HG02763 (cell line): ENCODE data around the gene ASF1A.
"Not testable (repeated sequence)": the region's sequence is repeated elsewhere in the genome, so short reads cannot be mapped to it uniquely, and the experiment has no call there.

Source experiments
- ATAC-seq: cut with Tn5 transposase; IDR thresholded peaks from one replicate; pipeline ENCODE4 v1.9.1; 2021; ENCODE audit warnings: mild to moderate bottlenecking, moderate library complexity; ENCODE audit not compliant: unreplicated experiment

The ASF1A gene

DNA sequence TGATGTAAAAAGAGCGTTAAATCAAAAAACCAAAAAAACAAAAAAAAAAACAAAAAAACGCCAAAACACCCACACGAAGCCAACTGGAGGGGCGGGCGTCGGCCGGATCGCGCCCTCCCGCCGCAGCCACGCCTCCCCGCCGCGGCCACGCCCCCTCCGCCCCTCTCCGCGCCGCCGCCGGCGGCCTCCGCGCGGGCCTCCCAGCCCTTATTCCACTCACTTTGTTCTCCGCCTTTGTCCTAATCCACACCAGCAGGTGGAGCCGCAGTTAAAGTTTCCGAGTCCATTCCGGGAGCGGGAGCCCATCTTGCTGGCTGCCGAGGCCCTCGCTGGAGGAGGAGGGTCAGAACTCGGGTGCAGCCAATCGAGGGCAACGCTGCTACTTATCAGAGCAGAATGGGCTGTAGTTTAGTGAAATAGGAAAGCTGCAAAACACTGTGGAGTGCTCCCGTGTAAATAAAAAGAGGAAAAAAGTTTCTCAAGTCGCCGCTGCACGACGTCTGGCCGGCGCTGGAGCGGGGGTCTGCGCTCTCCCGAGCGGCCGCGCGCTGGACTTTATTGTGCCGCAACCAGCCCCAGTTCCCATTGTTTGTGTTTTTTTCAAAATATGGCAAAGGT is at the start of gene ASF1A:
TSS of gene ASF1A (plus strand) at position 346 of the 618 bp plus-strand sequence. CDS start at position 608, 262 bp downstream.
- peak; percentile 72 for ATAC-seq

DNA sequence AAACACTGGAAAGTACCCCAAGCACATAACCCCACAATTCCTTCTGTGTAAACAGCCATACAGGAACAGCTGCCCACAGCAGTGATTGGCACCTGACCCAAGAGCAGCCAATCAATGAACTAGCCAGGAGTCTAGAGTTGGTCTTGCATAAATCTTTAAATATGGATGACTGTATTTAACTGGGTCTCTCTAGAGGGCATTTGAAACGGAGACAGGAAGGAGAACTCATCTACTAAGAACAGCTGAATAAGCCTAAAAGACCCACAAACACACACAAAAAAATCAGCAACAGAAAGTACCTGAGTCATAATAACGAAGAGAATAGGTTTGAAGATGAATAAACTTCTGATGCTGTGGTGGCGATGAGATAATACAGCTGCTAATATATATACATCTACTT is 49.0 kb upstream of the ASF1A start:
- peak; percentile 37 for ATAC-seq

GRCh38 chr6:118853408-118853807 is 40.5 kb upstream of the ASF1A start:
- no peak for ATAC-seq

DNA sequence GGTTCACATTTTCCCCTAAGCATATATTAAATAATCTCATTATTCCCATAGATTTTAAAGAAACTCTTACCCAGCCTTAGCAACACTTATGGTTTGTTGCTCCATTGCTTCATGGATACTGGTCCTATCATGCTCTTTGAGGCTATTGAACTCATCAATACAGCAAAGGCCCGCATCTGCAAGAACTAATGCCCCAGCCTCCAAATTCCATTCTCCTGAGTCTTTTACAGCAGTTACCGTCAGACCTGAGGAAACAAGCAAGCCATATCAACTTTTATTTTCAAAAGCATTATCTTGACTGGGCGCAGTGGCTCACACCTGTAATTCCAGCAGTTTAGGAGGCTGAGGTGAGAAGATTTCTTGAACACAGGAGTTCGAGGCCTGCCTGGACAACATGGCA is 37.7 kb upstream of the ASF1A start:
- no peak for ATAC-seq

- ATAC-seq = no peak
Observed at GRCh38 chr6:118859517-118860064, 34.4 kb upstream of the ASF1A start.

DNA sequence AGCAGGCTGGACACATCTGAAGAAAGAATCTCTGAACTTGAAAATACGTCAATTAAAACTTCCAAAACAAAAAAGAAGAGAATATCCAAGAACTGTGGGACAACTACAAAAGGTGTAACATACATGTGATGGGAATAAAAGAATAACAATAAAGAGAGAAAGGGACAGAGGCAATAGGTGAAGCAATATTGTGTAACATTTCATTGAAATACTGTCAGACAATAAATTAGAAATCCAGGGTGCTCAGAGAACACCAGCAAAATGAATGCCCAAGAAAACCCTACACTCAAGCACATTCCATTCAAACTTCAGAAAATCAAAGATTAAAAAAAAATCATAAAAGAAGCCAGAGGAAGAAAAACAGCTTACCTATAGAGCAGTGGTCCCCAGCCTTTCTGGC is 33.6 kb upstream of the ASF1A start:
- no peak for ATAC-seq

DNA sequence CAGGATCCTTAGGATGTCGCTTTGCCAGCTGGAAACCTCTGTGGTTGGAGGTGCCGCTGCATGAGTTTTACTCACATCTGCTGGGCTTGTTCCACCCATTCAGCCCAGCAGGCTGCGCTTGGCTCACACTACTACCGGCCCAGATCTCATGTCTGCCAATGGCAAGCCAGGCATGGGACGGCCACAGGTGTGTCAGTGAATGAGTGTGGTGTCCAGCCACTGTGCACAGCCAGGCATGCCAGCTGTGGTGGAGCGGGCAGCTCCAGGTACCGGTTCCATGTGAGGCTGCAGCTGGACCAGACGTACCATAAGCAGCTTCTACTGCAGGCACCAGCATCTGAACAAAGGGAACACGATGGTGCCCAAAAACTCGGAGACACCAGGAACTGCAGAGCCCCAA is 33.1 kb upstream of the ASF1A start:
- no peak for ATAC-seq

DNA sequence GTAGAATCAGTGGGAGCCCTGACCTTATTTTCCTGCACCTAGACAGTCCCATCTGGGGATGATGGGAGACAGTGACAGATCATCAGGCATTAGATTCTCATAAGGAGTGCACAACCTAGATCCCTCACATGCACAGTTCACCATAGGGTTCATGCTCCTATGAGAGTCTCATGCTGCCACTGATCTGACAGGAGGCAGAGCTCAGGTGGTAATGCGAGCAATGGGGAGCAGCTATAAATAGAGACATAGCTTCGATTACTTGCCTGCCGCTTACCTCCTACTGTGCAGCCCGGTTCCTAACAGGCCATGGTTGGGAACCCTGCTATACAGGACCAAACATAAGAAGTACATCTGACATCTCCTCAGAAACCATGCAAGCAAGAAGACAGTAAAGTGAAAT is 31.5 kb upstream of the ASF1A start:
- no peak for ATAC-seq

DNA sequence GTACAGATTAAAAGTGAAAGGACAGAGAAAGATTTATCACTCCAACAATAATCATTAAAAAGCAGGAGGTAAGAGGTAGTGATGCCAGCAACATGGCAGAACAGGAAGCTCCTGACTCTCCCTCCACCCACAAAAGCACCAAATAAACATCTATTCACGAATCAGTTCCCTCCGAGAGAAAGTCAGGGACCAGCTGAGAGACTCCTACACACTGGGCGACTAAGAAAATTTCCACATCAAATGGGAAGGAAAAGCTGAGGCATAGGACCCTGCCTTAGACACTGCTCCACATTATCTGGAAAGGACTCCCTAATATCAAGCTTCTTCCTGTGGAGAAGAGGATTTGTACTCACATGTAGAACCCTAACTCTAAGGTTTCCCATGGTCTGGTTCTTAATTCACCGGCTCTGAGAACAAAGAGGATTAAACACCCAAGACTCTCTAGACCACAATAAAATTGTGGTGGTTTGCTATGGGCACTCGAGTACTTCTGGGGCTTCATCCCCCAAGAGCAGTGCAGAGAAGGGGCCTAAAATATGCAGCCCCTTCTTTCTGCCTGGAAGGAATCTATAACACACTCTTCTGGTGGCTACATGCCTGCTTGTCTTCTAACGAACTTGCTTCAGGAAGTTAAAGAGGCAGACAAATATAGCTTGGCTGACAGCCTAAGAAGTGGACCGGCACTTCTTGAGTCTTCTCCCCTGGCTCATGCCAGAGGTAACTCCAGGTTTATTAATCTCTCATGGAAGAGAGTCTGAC is 29.4 kb upstream of the ASF1A start:
- ATAC-seq = no peak

DNA sequence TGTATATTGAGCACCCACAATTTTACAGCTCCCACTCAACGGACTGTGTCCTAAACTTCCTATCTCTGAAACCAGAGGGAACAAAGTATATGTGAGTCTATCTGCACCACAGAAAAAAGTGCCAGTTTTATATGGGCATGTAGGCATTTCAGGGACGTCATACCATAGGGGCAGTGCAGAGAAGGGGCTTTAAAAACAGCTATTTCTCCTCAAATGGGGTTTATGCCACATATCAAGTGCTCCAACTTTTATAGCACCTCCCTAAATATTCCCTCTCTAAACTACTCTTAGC is 28.9 kb upstream of the ASF1A start:
- no peak for ATAC-seq

DNA sequence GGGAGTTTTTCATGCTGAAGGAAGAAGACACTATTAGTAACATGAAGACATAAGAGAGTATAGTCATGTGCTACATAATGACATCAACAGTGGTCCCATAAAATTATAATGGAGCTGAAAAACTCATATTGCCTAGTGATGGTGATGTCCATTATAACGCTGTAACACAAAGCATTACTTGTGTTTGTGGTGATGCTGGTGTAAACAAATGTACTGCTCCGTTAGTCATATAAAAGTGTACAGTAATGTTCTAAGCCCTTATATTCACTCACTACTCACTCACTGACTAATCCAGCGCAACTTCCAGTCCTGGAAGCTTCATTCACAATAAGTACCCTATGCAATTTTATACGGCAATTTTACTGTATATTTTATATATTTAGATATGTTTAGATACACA is 26.8 kb upstream of the ASF1A start:
- no peak for ATAC-seq

GRCh38 chr6:118868901-118869300 is 25.1 kb upstream of the ASF1A start:
- ATAC-seq = not testable (repeated sequence)

GRCh38 chr6:118869350-118869749 is 24.6 kb upstream of the ASF1A start:
- ATAC-seq = no peak

- ATAC-seq = no peak
Observed at GRCh38 chr6:118869894-118870589, 23.9 kb upstream of the ASF1A start.

DNA sequence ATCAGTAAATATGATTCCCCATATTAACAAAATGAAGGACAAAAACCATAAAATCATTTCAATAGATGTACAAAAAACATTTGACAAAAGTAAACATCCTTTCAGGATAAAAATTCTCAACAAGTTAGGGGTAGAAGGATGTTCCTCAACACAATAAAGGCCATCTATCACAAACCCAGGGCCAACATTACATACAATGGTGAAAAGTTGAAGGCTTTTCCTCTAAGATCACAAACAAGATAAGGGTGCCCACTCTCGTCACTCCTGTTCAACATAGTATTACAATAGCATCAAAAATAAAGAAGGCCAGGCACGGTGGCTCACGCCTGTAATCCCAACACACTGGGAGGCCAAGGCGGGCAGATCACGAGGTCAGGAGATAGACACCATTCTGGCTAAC is 22.6 kb upstream of the ASF1A start:
- no peak for ATAC-seq

DNA sequence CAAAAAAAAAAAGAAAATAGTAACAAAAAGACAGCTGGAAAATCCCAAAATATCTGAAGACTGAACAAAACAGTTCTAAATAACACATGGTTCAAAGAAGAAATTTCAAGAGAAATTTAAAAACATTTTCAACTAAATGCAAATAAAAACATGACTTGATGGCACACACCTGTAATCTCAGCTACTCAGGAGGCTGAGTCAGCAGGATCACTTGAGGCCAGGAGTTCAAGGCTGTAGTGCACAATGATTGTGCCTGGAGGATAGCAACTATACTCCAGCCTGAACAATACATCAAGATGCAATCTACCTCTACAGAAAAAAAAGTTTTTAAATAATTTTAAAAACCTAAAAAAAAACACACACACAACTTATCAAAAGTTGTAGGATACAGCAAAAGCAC is 21.6 kb upstream of the ASF1A start:
- no peak for ATAC-seq

- no peak for ATAC-seq
Observed at GRCh38 chr6:118872726-118873125, 21.2 kb upstream of the ASF1A start.

DNA sequence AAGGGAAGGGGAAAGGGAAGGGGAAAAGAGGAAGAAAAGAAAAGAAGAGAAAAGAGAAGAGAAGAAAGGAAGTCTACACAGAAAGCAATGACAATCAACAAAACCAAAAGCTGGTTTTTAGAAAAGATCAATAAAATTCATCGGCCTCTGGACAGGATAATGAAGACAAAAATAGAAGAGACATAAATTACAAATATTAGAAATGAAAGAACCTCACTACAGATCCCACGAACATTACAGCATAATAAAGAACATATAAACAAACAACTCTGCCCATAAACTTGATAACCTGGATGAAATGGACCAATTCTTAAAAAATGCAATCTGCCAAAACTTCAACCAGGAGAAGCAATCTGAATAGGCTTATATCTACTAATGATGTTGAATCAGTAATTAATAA is 20.7 kb upstream of the ASF1A start:
- no peak for ATAC-seq

GRCh38 chr6:118875672-118876071 is 18.3 kb upstream of the ASF1A start:
- ATAC-seq = no peak

- no peak for ATAC-seq
Observed at GRCh38 chr6:118876198-118876597, 17.8 kb upstream of the ASF1A start.

GRCh38 chr6:118876814-118877213 is 17.1 kb upstream of the ASF1A start:
- ATAC-seq = no peak

DNA sequence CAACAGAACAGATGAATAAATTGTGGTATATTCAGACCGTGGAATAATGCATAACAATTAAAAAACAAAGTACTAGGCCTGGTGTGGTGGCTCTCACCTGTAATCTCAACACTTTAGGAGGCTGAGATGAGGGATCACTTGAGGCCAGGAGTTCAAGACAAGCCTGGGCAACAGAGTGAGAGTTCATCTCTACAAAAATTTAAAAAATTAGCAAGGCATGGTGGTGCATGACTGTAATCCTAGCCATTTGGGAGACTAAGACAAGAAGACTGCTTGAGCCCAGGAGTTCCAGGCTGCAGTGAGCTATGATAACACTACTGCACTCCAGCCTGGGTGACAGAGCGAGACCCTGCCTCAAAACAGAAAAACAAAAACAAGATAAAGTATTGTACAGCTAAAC is 16.1 kb upstream of the ASF1A start:
- no peak for ATAC-seq
